G401.6 (cell line): Measurements from ENCODE around the gene P2RY8.

Source experiments
- FAIRE-seq: peaks from 2 replicates; lab custom pipeline; 2012; peaks lifted over from hg19 to GRCh38; lab: Jason Lieb, UNC

The P2RY8 gene

GRCh38 chrX:1417921-1418771 is 118.8 kb downstream of the P2RY8 start:
- no peak for FAIRE-seq

- no peak for FAIRE-seq
Measured at GRCh38 chrX:1416965-1417760, 119.8 kb downstream of the P2RY8 start.

GRCh38 chrX:1416327-1416784 is 120.6 kb downstream of the P2RY8 start:
- FAIRE-seq, result no peak
